Transverse colon (tissue), 3 donors: ENCODE results near the gene XYLT1.

Experiments
- EP300 ChIP-seq: sonication (generic); formaldehyde crosslinking; IDR thresholded peaks from one replicate; pipeline ENCODE4 v1.6.1; 2017; ENCODE audit warnings: antibody characterized with exemption, low read depth
- TF ChIP-seq, protein P1 (sequence below), 5 experiments: fragments of 200-600 bp in 3 of 5; fragments of 450-650 bp in 2 of 5; sonication (generic) in 3 of 5; IDR thresholded peaks; 1 replicate in 2 of 5; 2 replicates in 3 of 5; pipeline ENCODE4 v1.5.1; 2016 to 2017; ENCODE audit warnings: antibody characterized with exemption in 5 of 5, inconsistent platforms in 3 of 5, mild to moderate bottlenecking in 2 of 5, moderate library complexity in 1 of 5

DNA sequence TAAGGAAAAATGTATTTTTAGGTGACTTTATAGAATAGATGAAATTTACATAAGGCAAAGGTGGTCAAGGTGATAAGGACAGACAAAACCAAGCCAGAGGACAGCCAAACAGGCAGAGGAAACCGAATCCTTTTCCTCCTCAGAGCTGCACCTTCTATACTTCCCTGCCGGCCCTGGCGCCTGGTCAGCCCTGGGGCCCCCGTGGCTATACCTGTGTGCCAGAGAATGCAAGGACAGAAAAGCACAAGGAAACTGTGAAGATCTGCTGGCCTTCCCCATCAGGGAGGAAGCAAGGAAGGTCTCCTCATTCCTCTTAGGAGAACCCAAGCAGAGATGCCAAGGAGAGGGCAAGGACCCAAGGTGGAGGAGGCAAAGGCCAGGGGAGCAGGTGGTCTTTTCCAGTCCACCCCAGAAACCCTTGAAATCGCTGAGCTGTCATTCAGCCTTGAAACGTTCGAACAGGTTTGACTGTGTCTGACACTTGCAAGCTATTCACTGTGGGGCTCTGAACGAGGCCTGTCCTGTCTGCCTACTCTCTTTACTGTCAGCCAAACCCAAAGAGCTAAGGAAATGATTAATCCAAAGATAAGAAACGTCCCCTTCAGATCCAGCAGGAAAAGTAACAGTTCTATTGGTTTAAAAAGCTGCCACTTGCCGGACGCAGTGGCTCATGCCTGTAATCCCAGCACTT, 114.4 kb downstream of the XYLT1 start:
- TF ChIP-seq, protein P1, sequence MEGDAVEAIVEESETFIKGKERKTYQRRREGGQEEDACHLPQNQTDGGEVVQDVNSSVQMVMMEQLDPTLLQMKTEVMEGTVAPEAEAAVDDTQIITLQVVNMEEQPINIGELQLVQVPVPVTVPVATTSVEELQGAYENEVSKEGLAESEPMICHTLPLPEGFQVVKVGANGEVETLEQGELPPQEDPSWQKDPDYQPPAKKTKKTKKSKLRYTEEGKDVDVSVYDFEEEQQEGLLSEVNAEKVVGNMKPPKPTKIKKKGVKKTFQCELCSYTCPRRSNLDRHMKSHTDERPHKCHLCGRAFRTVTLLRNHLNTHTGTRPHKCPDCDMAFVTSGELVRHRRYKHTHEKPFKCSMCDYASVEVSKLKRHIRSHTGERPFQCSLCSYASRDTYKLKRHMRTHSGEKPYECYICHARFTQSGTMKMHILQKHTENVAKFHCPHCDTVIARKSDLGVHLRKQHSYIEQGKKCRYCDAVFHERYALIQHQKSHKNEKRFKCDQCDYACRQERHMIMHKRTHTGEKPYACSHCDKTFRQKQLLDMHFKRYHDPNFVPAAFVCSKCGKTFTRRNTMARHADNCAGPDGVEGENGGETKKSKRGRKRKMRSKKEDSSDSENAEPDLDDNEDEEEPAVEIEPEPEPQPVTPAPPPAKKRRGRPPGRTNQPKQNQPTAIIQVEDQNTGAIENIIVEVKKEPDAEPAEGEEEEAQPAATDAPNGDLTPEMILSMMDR (IDR thresholded peaks at IDR 0.05): no peak
- no peak for TF ChIP-seq EP300
